GM12878 (cell line): ENCODE measurements around the gene PALLD.

Experiments used
- NFYB ChIP-seq: IDR thresholded peaks from 2 replicates; pipeline ENCODE4 v1.6.1; 2011; ENCODE audit warnings: low read depth, mild to moderate bottlenecking, low read length, improper control_type of control experiment, moderate library complexity; ENCODE audit not compliant: insufficient read depth
- POLR2A ChIP-seq: IDR thresholded peaks from 2 replicates; pipeline ENCODE4 v1.6.1; 2011; ENCODE audit warnings: low read depth, mild to moderate bottlenecking, low read length
- YBX1 ChIP-seq: fragments of 450-650 bp; IDR thresholded peaks from 2 replicates; pipeline ENCODE4 v1.6.1; 2016; ENCODE audit warnings: antibody characterized with exemption
- TF ChIP-seq, protein P1 (sequence below), 3 experiments: IDR thresholded peaks in 2 of 3; conservative IDR thresholded peaks in 1 of 3; 2 replicates each; pipeline ENCODE4 v1.5.1; 2011; ENCODE audit warnings: low read depth in 3 of 3, low read length in 3 of 3, mild to moderate bottlenecking in 3 of 3, control low read depth in 2 of 3, moderate library complexity in 2 of 3, inconsistent platforms in 1 of 3, mixed read lengths in 1 of 3; ENCODE audit not compliant: control insufficient read depth in 2 of 3, insufficient read depth in 1 of 3; ENCODE audit errors: extremely low read depth in 1 of 3

GRCh38 chr4:168743601-168744000 lies 246.7 kb downstream of the PALLD start:
- TF ChIP-seq YBX1 (no peak), NFYB (no peak), POLR2A (no peak)
- TF ChIP-seq, protein P1, sequence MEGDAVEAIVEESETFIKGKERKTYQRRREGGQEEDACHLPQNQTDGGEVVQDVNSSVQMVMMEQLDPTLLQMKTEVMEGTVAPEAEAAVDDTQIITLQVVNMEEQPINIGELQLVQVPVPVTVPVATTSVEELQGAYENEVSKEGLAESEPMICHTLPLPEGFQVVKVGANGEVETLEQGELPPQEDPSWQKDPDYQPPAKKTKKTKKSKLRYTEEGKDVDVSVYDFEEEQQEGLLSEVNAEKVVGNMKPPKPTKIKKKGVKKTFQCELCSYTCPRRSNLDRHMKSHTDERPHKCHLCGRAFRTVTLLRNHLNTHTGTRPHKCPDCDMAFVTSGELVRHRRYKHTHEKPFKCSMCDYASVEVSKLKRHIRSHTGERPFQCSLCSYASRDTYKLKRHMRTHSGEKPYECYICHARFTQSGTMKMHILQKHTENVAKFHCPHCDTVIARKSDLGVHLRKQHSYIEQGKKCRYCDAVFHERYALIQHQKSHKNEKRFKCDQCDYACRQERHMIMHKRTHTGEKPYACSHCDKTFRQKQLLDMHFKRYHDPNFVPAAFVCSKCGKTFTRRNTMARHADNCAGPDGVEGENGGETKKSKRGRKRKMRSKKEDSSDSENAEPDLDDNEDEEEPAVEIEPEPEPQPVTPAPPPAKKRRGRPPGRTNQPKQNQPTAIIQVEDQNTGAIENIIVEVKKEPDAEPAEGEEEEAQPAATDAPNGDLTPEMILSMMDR (IDR thresholded peaks at IDR 0.05 in 2 of 3, conservative IDR thresholded peaks at IDR 0.05 in 1 of 3; ENCODE audit: control insufficient read depth in 2 of 3, extremely low read depth in 1 of 3, insufficient read depth in 1 of 3, low read depth in 3 of 3, low read length in 3 of 3): no peak
